GM19455 (cell line): ENCODE results near the gene MCCD1.

Source experiments
- ATAC-seq: cut with Tn5 transposase; IDR thresholded peaks from one replicate; pipeline ENCODE4 v1.9.1; 2021; ENCODE audit not compliant: unreplicated experiment

Gene MCCD1

GRCh38 chr6:31568537-31568961 lies 39.8 kb downstream of the MCCD1 start:
- peak; percentile 66 for ATAC-seq

DNA sequence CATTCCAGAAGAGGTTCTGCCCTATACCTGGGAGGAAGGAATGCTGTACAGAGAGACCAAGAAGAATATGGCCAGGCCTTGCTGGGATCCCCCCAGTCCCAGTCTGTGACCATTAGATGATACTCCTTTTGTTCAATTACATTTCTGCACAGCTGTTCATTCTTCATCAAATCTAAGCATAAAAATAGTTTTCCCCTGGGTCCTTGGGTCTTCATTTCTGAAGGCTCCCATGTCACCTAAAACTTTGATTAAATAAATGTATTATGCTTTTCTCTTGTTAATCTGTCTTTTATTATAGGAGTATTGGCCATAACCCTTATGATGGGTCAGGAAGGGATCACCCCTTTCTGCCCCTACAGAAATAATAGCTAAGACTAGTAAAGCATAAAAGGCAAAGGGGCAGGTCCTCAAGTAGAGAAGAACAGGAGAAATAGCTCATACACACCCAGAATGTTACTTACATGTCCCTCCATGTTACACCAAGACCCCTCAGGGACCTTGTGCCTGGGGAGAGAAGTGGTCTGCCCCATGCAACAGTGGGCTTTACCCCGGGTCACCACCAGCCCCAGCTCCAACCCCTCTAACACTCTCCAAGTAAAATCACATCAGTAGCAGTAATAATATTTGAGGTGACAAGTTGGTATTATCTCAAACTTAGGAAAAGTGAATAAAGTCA lies 41.2 kb downstream of the MCCD1 start:
- ATAC-seq = no peak

DNA sequence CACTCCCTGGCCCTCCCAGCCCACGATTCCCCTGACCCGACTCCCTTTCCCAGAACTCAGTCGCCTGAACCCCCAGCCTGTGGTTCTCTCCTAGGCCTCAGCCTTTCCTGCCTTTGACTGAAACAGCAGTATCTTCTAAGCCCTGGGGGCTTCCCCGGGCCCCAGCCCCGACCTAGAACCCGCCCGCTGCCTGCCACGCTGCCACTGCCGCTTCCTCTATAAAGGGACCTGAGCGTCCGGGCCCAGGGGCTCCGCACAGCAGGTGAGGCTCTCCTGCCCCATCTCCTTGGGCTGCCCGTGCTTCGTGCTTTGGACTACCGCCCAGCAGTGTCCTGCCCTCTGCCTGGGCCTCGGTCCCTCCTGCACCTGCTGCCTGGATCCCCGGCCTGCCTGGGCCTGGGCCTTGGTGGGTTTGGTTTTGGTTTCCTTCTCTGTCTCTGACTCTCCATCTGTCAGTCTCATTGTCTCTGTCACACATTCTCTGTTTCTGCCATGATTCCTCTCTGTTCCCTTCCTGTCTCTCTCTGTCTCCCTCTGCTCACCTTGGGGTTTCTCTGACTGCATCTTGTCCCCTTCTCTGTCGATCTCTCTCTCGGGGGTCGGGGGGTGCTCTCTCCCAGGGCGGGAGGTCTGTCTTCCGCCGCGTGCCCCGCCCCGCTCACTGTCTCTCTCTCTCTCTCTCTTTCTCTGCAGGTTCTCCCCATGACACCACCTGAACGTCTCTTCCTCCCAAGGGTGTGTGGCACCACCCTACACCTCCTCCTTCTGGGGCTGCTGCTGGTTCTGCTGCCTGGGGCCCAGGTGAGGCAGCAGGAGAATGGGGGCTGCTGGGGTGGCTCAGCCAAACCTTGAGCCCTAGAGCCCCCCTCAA lies 43.5 kb downstream of the MCCD1 start, which contains the start of gene LTA:
Gene LTA, plus strand, starts transcription at position 249 of the 871 bp plus-strand sequence. Its CDS starts 454 bp downstream, at position 703.
- ATAC-seq = peak; percentile 49

GRCh38 chr6:31573239-31574105 lies 44.7 kb downstream of the MCCD1 start:
- ATAC-seq = no peak

DNA sequence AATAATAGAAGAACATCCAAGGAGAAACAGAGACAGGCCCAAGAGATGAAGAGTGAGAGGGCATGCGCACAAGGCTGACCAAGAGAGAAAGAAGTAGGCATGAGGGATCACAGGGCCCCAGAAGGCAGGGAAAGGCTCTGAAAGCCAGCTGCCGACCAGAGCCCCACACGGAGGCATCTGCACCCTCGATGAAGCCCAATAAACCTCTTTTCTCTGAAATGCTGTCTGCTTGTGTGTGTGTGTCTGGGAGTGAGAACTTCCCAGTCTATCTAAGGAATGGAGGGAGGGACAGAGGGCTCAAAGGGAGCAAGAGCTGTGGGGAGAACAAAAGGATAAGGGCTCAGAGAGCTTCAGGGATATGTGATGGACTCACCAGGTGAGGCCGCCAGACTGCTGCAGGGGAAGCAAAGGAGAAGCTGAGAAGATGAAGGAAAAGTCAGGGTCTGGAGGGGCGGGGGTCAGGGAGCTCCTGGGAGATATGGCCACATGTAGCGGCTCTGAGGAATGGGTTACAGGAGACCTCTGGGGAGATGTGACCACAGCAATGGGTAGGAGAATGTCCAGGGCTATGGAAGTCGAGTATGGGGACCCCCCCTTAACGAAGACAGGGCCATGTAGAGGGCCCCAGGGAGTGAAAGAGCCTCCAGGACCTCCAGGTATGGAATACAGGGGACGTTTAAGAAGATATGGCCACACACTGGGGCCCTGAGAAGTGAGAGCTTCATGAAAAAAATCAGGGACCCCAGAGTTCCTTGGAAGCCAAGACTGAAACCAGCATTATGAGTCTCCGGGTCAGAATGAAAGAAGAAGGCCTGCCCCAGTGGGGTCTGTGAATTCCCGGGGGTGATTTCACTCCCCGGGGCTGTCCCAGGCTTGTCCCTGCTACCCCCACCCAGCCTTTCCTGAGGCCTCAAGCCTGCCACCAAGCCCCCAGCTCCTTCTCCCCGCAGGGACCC lies 45.6 kb downstream of the MCCD1 start:
- ATAC-seq = no peak

GRCh38 chr6:31575335-31575901 lies 46.7 kb downstream of the MCCD1 start, which contains the start of gene TNF:
TSS of gene TNF (plus strand) at chr6:31575565. CDS start at chr6:31575742, 177 bp downstream.
- ATAC-seq = no peak

DNA sequence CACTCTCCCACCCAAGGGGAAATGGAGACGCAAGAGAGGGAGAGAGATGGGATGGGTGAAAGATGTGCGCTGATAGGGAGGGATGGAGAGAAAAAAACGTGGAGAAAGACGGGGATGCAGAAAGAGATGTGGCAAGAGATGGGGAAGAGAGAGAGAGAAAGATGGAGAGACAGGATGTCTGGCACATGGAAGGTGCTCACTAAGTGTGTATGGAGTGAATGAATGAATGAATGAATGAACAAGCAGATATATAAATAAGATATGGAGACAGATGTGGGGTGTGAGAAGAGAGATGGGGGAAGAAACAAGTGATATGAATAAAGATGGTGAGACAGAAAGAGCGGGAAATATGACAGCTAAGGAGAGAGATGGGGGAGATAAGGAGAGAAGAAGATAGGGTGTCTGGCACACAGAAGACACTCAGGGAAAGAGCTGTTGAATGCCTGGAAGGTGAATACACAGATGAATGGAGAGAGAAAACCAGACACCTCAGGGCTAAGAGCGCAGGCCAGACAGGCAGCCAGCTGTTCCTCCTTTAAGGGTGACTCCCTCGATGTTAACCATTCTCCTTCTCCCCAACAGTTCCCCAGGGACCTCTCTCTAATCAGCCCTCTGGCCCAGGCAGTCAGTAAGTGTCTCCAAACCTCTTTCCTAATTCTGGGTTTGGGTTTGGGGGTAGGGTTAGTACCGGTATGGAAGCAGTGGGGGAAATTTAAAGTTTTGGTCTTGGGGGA lies 47.4 kb downstream of the MCCD1 start:
- ATAC-seq = no peak

DNA sequence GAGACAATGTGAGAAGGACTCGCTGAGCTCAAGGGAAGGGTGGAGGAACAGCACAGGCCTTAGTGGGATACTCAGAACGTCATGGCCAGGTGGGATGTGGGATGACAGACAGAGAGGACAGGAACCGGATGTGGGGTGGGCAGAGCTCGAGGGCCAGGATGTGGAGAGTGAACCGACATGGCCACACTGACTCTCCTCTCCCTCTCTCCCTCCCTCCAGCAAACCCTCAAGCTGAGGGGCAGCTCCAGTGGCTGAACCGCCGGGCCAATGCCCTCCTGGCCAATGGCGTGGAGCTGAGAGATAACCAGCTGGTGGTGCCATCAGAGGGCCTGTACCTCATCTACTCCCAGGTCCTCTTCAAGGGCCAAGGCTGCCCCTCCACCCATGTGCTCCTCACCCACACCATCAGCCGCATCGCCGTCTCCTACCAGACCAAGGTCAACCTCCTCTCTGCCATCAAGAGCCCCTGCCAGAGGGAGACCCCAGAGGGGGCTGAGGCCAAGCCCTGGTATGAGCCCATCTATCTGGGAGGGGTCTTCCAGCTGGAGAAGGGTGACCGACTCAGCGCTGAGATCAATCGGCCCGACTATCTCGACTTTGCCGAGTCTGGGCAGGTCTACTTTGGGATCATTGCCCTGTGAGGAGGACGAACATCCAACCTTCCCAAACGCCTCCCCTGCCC lies 48.3 kb downstream of the MCCD1 start:
- no peak for ATAC-seq

- ATAC-seq = no peak
These were observed 48.8 kb downstream of the MCCD1 start for GRCh38 chr6:31577579-31577966.

DNA sequence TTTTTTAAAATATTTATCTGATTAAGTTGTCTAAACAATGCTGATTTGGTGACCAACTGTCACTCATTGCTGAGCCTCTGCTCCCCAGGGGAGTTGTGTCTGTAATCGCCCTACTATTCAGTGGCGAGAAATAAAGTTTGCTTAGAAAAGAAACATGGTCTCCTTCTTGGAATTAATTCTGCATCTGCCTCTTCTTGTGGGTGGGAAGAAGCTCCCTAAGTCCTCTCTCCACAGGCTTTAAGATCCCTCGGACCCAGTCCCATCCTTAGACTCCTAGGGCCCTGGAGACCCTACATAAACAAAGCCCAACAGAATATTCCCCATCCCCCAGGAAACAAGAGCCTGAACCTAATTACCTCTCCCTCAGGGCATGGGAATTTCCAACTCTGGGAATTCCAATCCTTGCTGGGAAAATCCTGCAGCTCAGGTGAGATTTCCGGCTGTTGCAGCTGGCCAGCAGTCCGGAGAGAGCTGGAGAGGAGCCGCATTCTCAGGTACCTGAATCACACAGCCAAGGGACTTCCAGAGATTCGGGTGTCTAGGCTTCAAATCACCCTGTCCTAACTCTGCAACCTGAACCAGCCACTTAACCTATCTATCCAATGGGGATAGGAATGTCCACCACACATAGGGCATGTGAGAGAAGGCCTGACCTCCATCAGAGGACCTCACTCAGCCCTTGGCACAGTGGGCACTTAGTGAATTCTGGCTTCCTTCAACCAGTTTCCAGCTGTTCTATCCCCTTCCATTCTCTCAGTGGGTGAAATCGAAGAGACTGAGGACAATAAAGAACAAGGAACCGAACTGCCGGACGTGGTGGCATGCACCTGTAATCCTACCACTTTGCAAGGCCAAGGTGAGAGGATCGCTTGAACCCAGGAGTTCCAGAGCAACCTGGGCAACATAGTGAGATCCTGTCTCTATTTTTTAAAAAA lies 49.7 kb downstream of the MCCD1 start:
- ATAC-seq = no peak

- ATAC-seq = no peak
These were observed 50.4 kb downstream of the MCCD1 start for GRCh38 chr6:31579119-31579505.
